Endodermal cell (in vitro differentiated cells): ENCODE results near the gene FAM120B. TPM values are rescaled to one million over a fixed set of nuclear protein-coding genes. Genes with fewer than 3 reads are reported as not detected.

Source experiments
- DNase-seq: peaks from one replicate; pipeline ENCODE4 v3.0.0-alpha.2; 2017
- H3K27ac ChIP-seq: 2 replicates; pipeline ENCODE4 v1.5.1; 2013; ENCODE audit warnings: mild to moderate bottlenecking, low read depth, low read length, moderate library complexity
- H3K27me3 ChIP-seq: 2 replicates; pipeline ENCODE4 v1.6.1; 2013; ENCODE audit warnings: mild to moderate bottlenecking, low read length, moderate library complexity; ENCODE audit not compliant: insufficient read depth, control insufficient read depth, poor library complexity, severe bottlenecking
- H3K36me3 ChIP-seq: 2 replicates; pipeline ENCODE4 v1.7.0; 2013; ENCODE audit warnings: mild to moderate bottlenecking, low read length, moderate library complexity; ENCODE audit not compliant: control insufficient read depth, insufficient read depth
- H3K4me1 ChIP-seq: one replicate; pipeline ENCODE4 v1.7.0; 2013; ENCODE audit warnings: low read length; ENCODE audit not compliant: control insufficient read depth, insufficient read depth
- H3K4me3 ChIP-seq: 2 replicates; pipeline ENCODE4 v1.5.1; 2013; ENCODE audit warnings: mild to moderate bottlenecking, low read length, moderate library complexity
- H3K9ac ChIP-seq: 2 replicates; pipeline ENCODE4 v1.6.1; 2013; ENCODE audit warnings: mild to moderate bottlenecking, low read length, moderate library complexity; ENCODE audit not compliant: poor library complexity, severe bottlenecking; ENCODE audit errors: extremely low read depth
- H3K9me3 ChIP-seq: 2 replicates; pipeline ENCODE4 v1.6.1; 2013; ENCODE audit warnings: mild to moderate bottlenecking, low read length, moderate library complexity; ENCODE audit not compliant: control insufficient read depth
- H3K27ac Mint-ChIP-seq: 2 replicates; pipeline ENCODE4 v1.8.0; 2020; ENCODE audit warnings: mixed read lengths
- H3K27me3 Mint-ChIP-seq: 2 replicates; pipeline ENCODE4 v1.8.0; 2021; ENCODE audit warnings: mild to moderate bottlenecking, mixed read lengths; ENCODE audit not compliant: insufficient read depth
- H3K36me3 Mint-ChIP-seq: 2 replicates; pipeline ENCODE4 v1.8.0; 2020; ENCODE audit warnings: low read depth, mixed read lengths
- H3K4me1 Mint-ChIP-seq: 2 replicates; pipeline ENCODE4 v1.8.0; 2020; ENCODE audit warnings: mixed read lengths
- H3K4me3 Mint-ChIP-seq: 2 replicates; pipeline ENCODE4 v1.8.0; 2020; ENCODE audit warnings: mild to moderate bottlenecking, moderate library complexity, mixed read lengths
- H3K9me3 Mint-ChIP-seq: 2 replicates; pipeline ENCODE4 v1.8.0; 2020; ENCODE audit warnings: mild to moderate bottlenecking, mixed read lengths
- WGBS, 2 experiments: methylation state at CpG; one replicate each; pipeline versions ENCODE4 v1.1.5 to v1.1.7; 2013; ENCODE audit warnings: missing lambda C conversion rate in 2 of 2, mixed read lengths in 1 of 2; ENCODE audit not compliant: insufficient coverage in 1 of 2, insufficient read length in 1 of 2; 5-methylcytosine and 5-hydroxymethylcytosine counted together
- total RNA-seq, 2 donors: library from RNA; stranded (reverse); fragmentation: NEBNext Ultra II Directional in 1 of 2; extraction: Animal tissue kit (Norgen Biotek cat#: 25700) in 1 of 2; gene quantifications; 2 replicates in 1 of 2; 3 replicates in 1 of 2; pipeline ENCODE4 v1.2.1, GENCODE V29; 2021
- TF ChIP-seq, protein P1 (sequence below): fragments of 200-600 bp; sonication (generic); conservative IDR thresholded peaks from 2 replicates; pipeline ENCODE4 v1.5.0; 2021; ENCODE audit warnings: antibody characterized with exemption, mild to moderate bottlenecking

The FAM120B gene
- total RNA-seq, 2 donors from 2014 or later = 25.7 to 27.5 TPM

GRCh38 chr6:170437719-170438401 is 131.3 kb downstream of the FAM120B start:
- no peaks in the 10 kb centered on the region for H3K36me3 ChIP-seq
- TF ChIP-seq, protein P1, sequence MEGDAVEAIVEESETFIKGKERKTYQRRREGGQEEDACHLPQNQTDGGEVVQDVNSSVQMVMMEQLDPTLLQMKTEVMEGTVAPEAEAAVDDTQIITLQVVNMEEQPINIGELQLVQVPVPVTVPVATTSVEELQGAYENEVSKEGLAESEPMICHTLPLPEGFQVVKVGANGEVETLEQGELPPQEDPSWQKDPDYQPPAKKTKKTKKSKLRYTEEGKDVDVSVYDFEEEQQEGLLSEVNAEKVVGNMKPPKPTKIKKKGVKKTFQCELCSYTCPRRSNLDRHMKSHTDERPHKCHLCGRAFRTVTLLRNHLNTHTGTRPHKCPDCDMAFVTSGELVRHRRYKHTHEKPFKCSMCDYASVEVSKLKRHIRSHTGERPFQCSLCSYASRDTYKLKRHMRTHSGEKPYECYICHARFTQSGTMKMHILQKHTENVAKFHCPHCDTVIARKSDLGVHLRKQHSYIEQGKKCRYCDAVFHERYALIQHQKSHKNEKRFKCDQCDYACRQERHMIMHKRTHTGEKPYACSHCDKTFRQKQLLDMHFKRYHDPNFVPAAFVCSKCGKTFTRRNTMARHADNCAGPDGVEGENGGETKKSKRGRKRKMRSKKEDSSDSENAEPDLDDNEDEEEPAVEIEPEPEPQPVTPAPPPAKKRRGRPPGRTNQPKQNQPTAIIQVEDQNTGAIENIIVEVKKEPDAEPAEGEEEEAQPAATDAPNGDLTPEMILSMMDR = no peak
- H3K27ac Mint-ChIP-seq = no peak overlapping the region
- peaks cover 6% of the 10 kb centered on the region for H3K9me3 ChIP-seq
- H3K27me3 Mint-ChIP-seq = no peaks in the 10 kb centered on the region
- H3K27me3 ChIP-seq = no peaks in the 10 kb centered on the region
- no peaks in the 10 kb centered on the region for H3K4me1 ChIP-seq
- H3K9ac ChIP-seq = peak overlapping the region; percentile 15
- DNase-seq = peak; percentile 35
- peaks cover under 1% of the 10 kb centered on the region for H3K4me1 Mint-ChIP-seq
- H3K27ac ChIP-seq = peak overlapping the region; percentile 75
- no peaks in the 10 kb centered on the region for H3K36me3 Mint-ChIP-seq
- H3K9me3 Mint-ChIP-seq = peaks cover 12% of the 10 kb centered on the region
- no peak overlapping the region for H3K4me3 ChIP-seq
- WGBS, 2 experiments = 83 to 88% methylated on average over 8 to 12 of the region's 12 CpGs
- H3K4me3 Mint-ChIP-seq = no peak overlapping the region

DNA sequence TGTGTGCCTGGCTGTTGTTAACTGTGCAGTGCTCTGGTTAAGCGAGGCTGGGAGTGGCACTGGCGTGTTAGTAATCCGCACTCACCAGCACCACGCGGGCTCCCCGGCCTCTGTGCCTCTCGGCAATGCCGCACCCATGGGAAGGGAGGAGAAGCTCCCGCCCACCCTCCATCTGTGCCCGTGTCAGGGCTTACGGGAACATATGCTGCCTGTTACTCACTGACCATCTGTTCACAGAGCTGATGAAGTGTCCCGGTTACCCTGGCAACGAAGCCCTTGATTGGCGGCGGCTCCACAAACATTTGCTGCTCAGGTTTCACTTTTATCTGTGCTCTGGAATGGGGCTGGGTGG is 131.8 kb downstream of the FAM120B start:
- Histone ChIP-seq H3K27ac (peak overlapping the region; percentile 75), H3K4me1 (no peaks in the 10 kb centered on the region), H3K9me3 (peaks cover 6% of the 10 kb centered on the region), H3K36me3 (no peaks in the 10 kb centered on the region), H3K27me3 (no peaks in the 10 kb centered on the region), H3K9ac (peak overlapping the region; percentile 15), H3K4me3 (no peak overlapping the region)
- H3K36me3 Mint-ChIP-seq = no peaks in the 10 kb centered on the region
- no peak overlapping the region for H3K4me3 Mint-ChIP-seq
- TF ChIP-seq, protein P1 = no peak
- H3K27me3 Mint-ChIP-seq = no peaks in the 10 kb centered on the region
- peaks cover 12% of the 10 kb centered on the region for H3K9me3 Mint-ChIP-seq
- no peak overlapping the region for H3K27ac Mint-ChIP-seq
- 38 to 39% methylated on average over 10 to 15 of the region's 15 CpGs for WGBS, 2 experiments
- DNase-seq = peak; percentile 87
- no peaks in the 10 kb centered on the region for H3K4me1 Mint-ChIP-seq

GRCh38 chr6:170438861-170439260 is 132.3 kb downstream of the FAM120B start:
- Histone ChIP-seq H3K4me3 (no peak overlapping the region), H3K9me3 (peaks cover 6% of the 10 kb centered on the region), H3K36me3 (no peaks in the 10 kb centered on the region), H3K27ac (no peak overlapping the region), H3K27me3 (no peaks in the 10 kb centered on the region), H3K4me1 (no peaks in the 10 kb centered on the region), H3K9ac (no peak overlapping the region)
- Mint-ChIP-seq H3K36me3 (no peaks in the 10 kb centered on the region), H3K4me1 (no peaks in the 10 kb centered on the region), H3K4me3 (no peak overlapping the region), H3K9me3 (peaks cover 12% of the 10 kb centered on the region), H3K27me3 (no peaks in the 10 kb centered on the region), H3K27ac (no peak overlapping the region)
- TF ChIP-seq, protein P1 = no peak
- DNase-seq = no peak
